ENCODE data around the gene ATOX1. TPM values are rescaled to one million over a fixed set of nuclear protein-coding genes. Genes with fewer than 3 reads are reported as not detected.

ATOX1 gene
- total RNA-seq, 2 experiments from 2014 or later: 83.1 to 89.9 TPM

- Mint-ChIP-seq H3K4me1 (ENCODE audit: low read depth) (peaks cover 4% of the 10 kb centered on the region), H3K36me3 (no peaks in the 10 kb centered on the region)
- POLR2A ChIA-PET: no interaction called here
Measured at GRCh38 chr5:151766975-151767374, 8.5 kb upstream of the ATOX1 start.

GRCh38 chr5:151764801-151765200 is 6.4 kb upstream of the ATOX1 start:
- H3K4me1 Mint-ChIP-seq (ENCODE audit: low read depth): no peaks in the 10 kb centered on the region
- H3K27ac Mint-ChIP-seq: no peak overlapping the region
- H3K4me3 Mint-ChIP-seq: no peak overlapping the region
- intact Hi-C loops (cut with micrococcal nuclease): no loop called here
- no peaks in the 10 kb centered on the region for H3K9me3 Mint-ChIP-seq
- no peaks in the 10 kb centered on the region for H3K36me3 Mint-ChIP-seq
- H3K27me3 Mint-ChIP-seq: no peaks in the 10 kb centered on the region
- no peak for DNase-seq
- CTCF ChIA-PET: interaction anchor here (1.4 kb wide), 1 partner anchor 113 kb away, joined by 3 read pairs; no protein-coding TSS in a partner anchor
- POLR2A ChIA-PET: no interaction called here

More at GRCh38 chr5:151766975-151767374, 8.5 kb upstream of the ATOX1 start:
- H3K27me3 Mint-ChIP-seq: no peaks in the 10 kb centered on the region
- DNase-seq: no peak
- CTCF ChIA-PET: interaction anchor here (1.3 kb wide), 1 partner anchor 108 kb away, joined by 8 read pairs; no protein-coding TSS in a partner anchor
- no peak overlapping the region for H3K27ac Mint-ChIP-seq
- intact Hi-C loops (cut with micrococcal nuclease): no loop called here
- no peak overlapping the region for H3K4me3 Mint-ChIP-seq
- H3K9me3 Mint-ChIP-seq: no peaks in the 10 kb centered on the region

GRCh38 chr5:151758141-151758429 is 346 bp downstream of the ATOX1 start:
- Mint-ChIP-seq H3K36me3 (peaks cover 4% of the 10 kb centered on the region), H3K4me3 (peak overlapping the region; percentile 77), H3K27me3 (no peaks in the 10 kb centered on the region), H3K27ac (peak overlapping the region; percentile 69), H3K9me3 (no peaks in the 10 kb centered on the region), H3K4me1 (ENCODE audit: low read depth) (peaks cover 32% of the 10 kb centered on the region)
- CTCF ChIA-PET: interaction anchor here (1.1 to 4.2 kb wide), 5 partner anchors 13 to 106 kb away, joined by 3 to 20 read pairs (median 4); partner anchors contain the start of gene G3BP1
- DNase-seq: no peak
- POLR2A ChIA-PET: interaction anchor here (1.1 to 6.0 kb wide), 4 partner anchors 9 to 63 kb away, joined by 3 to 71 read pairs (median 6); partner anchors contain the start of gene G3BP1
- intact Hi-C loops (cut with micrococcal nuclease): loop anchor here (1.0 to 5.0 kb wide), 5 partner anchors 9 to 606 kb away; partner anchors contain the start of gene G3BP1

GRCh38 chr5:151757233-151758140 is 944 bp downstream of the ATOX1 start:
- peak overlapping the region; percentile 69 for H3K27ac Mint-ChIP-seq
- ChIA-PET POLR2A (interaction anchor here (1.0 to 6.0 kb wide), 5 partner anchors 8 to 62 kb away, joined by 3 to 71 read pairs (median 5); partner anchors contain the start of gene G3BP1), CTCF (interaction anchor here (1.1 to 4.2 kb wide), 7 partner anchors 14 to 105 kb away, joined by 3 to 20 read pairs (median 5); partner anchors contain the start of gene G3BP1)
- peak; percentile 54 for DNase-seq
- intact Hi-C loops (cut with micrococcal nuclease): loop anchor here (1.0 to 5.0 kb wide), 5 partner anchors 8 to 605 kb away; partner anchors contain the start of gene G3BP1
- peaks cover 32% of the 10 kb centered on the region for H3K4me1 Mint-ChIP-seq (ENCODE audit: low read depth)
- H3K4me3 Mint-ChIP-seq: peak overlapping the region; percentile 77
- H3K27me3 Mint-ChIP-seq: no peaks in the 10 kb centered on the region
- H3K9me3 Mint-ChIP-seq: no peaks in the 10 kb centered on the region
- peaks cover 7% of the 10 kb centered on the region for H3K36me3 Mint-ChIP-seq

GRCh38 chr5:151755383-151755782 is 3.0 kb downstream of the ATOX1 start:
- H3K36me3 Mint-ChIP-seq: peaks cover 10% of the 10 kb centered on the region
- no peak overlapping the region for H3K27ac Mint-ChIP-seq
- ChIA-PET CTCF (interaction anchor here (1.0 to 1.3 kb wide), 4 partner anchors 14 to 97 kb away, joined by 3 to 5 read pairs (median 4); partner anchors contain the start of gene G3BP1), POLR2A (interaction anchor here (6.0 kb wide), 1 partner anchor 16 kb away, joined by 71 read pairs; the partner anchor contains the start of gene G3BP1)
- DNase-seq: no peak
- H3K4me1 Mint-ChIP-seq (ENCODE audit: low read depth): peaks cover 40% of the 10 kb centered on the region
- H3K4me3 Mint-ChIP-seq: no peak overlapping the region
- intact Hi-C loops (cut with micrococcal nuclease): loop anchor here (5.0 kb wide), 2 partner anchors 93 to 603 kb away; no protein-coding TSS in a partner anchor
- H3K9me3 Mint-ChIP-seq: no peaks in the 10 kb centered on the region
- no peaks in the 10 kb centered on the region for H3K27me3 Mint-ChIP-seq

GRCh38 chr5:151751593-151751992 is 6.8 kb downstream of the ATOX1 start:
- peaks cover 38% of the 10 kb centered on the region for H3K4me1 Mint-ChIP-seq (ENCODE audit: low read depth)
- H3K9me3 Mint-ChIP-seq: no peaks in the 10 kb centered on the region
- H3K27ac Mint-ChIP-seq: no peak overlapping the region
- no peaks in the 10 kb centered on the region for H3K27me3 Mint-ChIP-seq
- CTCF ChIA-PET: interaction anchor here (0.5 to 2.2 kb wide), 6 partner anchors 9 to 393 kb away, joined by 3 to 9 read pairs (median 4); partner anchors contain the start of genes G3BP1 and SLC36A1
- intact Hi-C loops (cut with micrococcal nuclease): no loop called here
- no peak overlapping the region for H3K4me3 Mint-ChIP-seq
- DNase-seq: no peak
- H3K36me3 Mint-ChIP-seq: peaks cover 12% of the 10 kb centered on the region
- POLR2A ChIA-PET: interaction anchor here (0.6 to 3.3 kb wide), 3 partner anchors 19 to 1341 kb away, joined by 3 to 23 read pairs (median 5); partner anchors contain the start of gene G3BP1

- peaks cover 12% of the 10 kb centered on the region for H3K36me3 Mint-ChIP-seq
- DNase-seq: no peak
- intact Hi-C loops (cut with micrococcal nuclease): no loop called here
- ChIA-PET POLR2A (interaction anchor here (0.6 to 3.3 kb wide), 2 partner anchors 20 to 1341 kb away, joined by 3 to 23 read pairs; partner anchors contain the start of gene G3BP1), CTCF (interaction anchor here (1.0 to 2.2 kb wide), 5 partner anchors 9 to 303 kb away, joined by 3 to 9 read pairs (median 4); partner anchors contain the start of genes G3BP1 and SLC36A1)
- H3K9me3 Mint-ChIP-seq: no peaks in the 10 kb centered on the region
- no peak overlapping the region for H3K27ac Mint-ChIP-seq
- H3K27me3 Mint-ChIP-seq: no peaks in the 10 kb centered on the region
- H3K4me3 Mint-ChIP-seq: no peak overlapping the region
- peaks cover 38% of the 10 kb centered on the region for H3K4me1 Mint-ChIP-seq (ENCODE audit: low read depth)
Measured at GRCh38 chr5:151751091-151751490, 7.3 kb downstream of the ATOX1 start.

- H3K4me3 Mint-ChIP-seq: no peak overlapping the region
- POLR2A ChIA-PET: interaction anchor here (3.3 kb wide), 1 partner anchor 21 kb away, joined by 23 read pairs; the partner anchor contains the start of gene G3BP1
- intact Hi-C loops (cut with micrococcal nuclease): no loop called here
- H3K27me3 Mint-ChIP-seq: no peaks in the 10 kb centered on the region
- CTCF ChIA-PET: interaction anchor here (0.9 to 2.8 kb wide), 5 partner anchors 9 to 98 kb away, joined by 4 to 11 read pairs (median 8); partner anchors contain the start of gene G3BP1
- DNase-seq: no peak
- H3K27ac Mint-ChIP-seq: peak overlapping the region; percentile 88
- H3K36me3 Mint-ChIP-seq: peaks cover 16% of the 10 kb centered on the region
- peaks cover 39% of the 10 kb centered on the region for H3K4me1 Mint-ChIP-seq (ENCODE audit: low read depth)
- no peaks in the 10 kb centered on the region for H3K9me3 Mint-ChIP-seq
Measured at GRCh38 chr5:151750121-151750520, 8.3 kb downstream of the ATOX1 start.

- Mint-ChIP-seq H3K4me3 (no peak overlapping the region), H3K36me3 (peaks cover 21% of the 10 kb centered on the region)
Measured at GRCh38 chr5:151745071-151745705, 13.2 kb downstream of the ATOX1 start.

GRCh38 chr5:151743530-151743929 is 14.9 kb downstream of the ATOX1 start:
- DNase-seq: no peak
- ChIA-PET CTCF (interaction anchor here (0.6 to 10.7 kb wide), 4 partner anchors 39 to 91 kb away, joined by 4 to 156 read pairs (median 32); no protein-coding TSS in a partner anchor), POLR2A (no interaction called here)
- Mint-ChIP-seq H3K4me1 (ENCODE audit: low read depth) (peaks cover 38% of the 10 kb centered on the region), H3K27ac (no peak overlapping the region), H3K36me3 (peaks cover 19% of the 10 kb centered on the region), H3K9me3 (no peaks in the 10 kb centered on the region), H3K27me3 (no peaks in the 10 kb centered on the region), H3K4me3 (no peak overlapping the region)
- intact Hi-C loops (cut with micrococcal nuclease): no loop called here

More at GRCh38 chr5:151745071-151745705, 13.2 kb downstream of the ATOX1 start:
- H3K27me3 Mint-ChIP-seq: no peaks in the 10 kb centered on the region
- intact Hi-C loops (cut with micrococcal nuclease): loop anchor here (1.0 to 5.0 kb wide), 4 partner anchors 13 to 298 kb away; partner anchors contain the start of genes ATOX1, G3BP1 and SLC36A1
- CTCF ChIA-PET: interaction anchor here (0.6 to 10.7 kb wide), 2 partner anchors 87 to 573 kb away, joined by 6 to 156 read pairs; no protein-coding TSS in a partner anchor
- no peaks in the 10 kb centered on the region for H3K9me3 Mint-ChIP-seq
- peak; percentile 74 for DNase-seq
- POLR2A ChIA-PET: no interaction called here
- peaks cover 43% of the 10 kb centered on the region for H3K4me1 Mint-ChIP-seq (ENCODE audit: low read depth)
- H3K27ac Mint-ChIP-seq: peak overlapping the region; percentile 69

- ChIA-PET POLR2A (no interaction called here), CTCF (interaction anchor here (0.6 to 10.7 kb wide), 6 partner anchors 9 to 90 kb away, joined by 4 to 156 read pairs (median 9); no protein-coding TSS in a partner anchor)
- no peaks in the 10 kb centered on the region for H3K27me3 Mint-ChIP-seq
- intact Hi-C loops (cut with micrococcal nuclease): no loop called here
- H3K4me3 Mint-ChIP-seq: no peak overlapping the region
- peaks cover 19% of the 10 kb centered on the region for H3K36me3 Mint-ChIP-seq
- H3K27ac Mint-ChIP-seq: no peak overlapping the region
- DNase-seq: no peak
- H3K4me1 Mint-ChIP-seq (ENCODE audit: low read depth): peaks cover 38% of the 10 kb centered on the region
- H3K9me3 Mint-ChIP-seq: no peaks in the 10 kb centered on the region
Measured at GRCh38 chr5:151742870-151743294, 15.5 kb downstream of the ATOX1 start.
